ENCODE results near the gene ANAPC16.
"Not testable (repeated sequence)": the region's sequence is repeated elsewhere in the genome, so short reads cannot be mapped to it uniquely, and the experiment has no call there.

ANAPC16 gene

GRCh38 chr10:72263613-72264241, 47.9 kb downstream of the ANAPC16 start:
- DNase-seq (ENCODE audit: low spot score), result no peak

DNA sequence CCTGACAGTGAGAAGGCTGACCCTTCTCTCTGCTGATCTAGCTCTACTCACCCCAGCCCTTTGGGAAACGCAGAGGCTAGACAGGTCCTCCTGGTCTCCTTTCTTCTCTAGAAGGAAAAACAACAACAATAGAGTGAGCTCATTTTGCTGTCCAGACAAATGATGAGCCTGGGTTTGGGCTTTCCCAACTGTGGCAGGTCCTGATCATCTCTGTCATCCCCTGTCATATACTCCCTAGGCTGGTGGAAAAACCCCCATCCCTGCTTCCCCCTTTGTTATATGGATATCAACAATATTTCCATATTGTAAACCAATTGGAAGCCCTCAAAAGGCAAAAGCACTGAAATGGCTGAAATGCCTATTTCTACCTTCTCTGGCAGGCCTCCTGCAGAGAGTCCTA, 48.7 kb downstream of the ANAPC16 start:
- DNase-seq (ENCODE audit: low spot score), result no peak

DNA sequence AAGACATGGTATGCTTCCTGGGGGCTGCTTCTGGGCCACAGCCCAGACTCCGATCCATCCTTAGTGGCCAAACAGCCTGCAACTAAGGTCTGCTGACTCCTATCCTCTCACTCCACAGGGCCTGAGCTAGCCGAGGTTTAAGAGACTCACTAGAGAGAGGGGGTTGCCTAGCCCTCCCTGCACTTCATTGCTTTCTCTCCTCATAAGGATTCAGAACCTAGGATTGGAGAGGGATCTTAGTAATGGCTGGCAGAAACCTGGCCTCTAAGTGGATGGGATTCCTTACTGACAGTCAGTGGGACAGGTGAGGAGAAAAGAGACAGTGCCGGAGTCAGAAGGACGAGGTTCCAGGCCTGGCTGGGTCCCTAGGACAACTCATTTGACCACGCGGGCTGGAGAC, 49.7 kb downstream of the ANAPC16 start:
- no peak for DNase-seq (ENCODE audit: low spot score)

GRCh38 chr10:72265990-72266865, 50.4 kb downstream of the ANAPC16 start:
- DNase-seq (ENCODE audit: low spot score), result no peak

- no peak for DNase-seq (ENCODE audit: low spot score)
Observed at GRCh38 chr10:72267381-72267780, 51.6 kb downstream of the ANAPC16 start.

DNA sequence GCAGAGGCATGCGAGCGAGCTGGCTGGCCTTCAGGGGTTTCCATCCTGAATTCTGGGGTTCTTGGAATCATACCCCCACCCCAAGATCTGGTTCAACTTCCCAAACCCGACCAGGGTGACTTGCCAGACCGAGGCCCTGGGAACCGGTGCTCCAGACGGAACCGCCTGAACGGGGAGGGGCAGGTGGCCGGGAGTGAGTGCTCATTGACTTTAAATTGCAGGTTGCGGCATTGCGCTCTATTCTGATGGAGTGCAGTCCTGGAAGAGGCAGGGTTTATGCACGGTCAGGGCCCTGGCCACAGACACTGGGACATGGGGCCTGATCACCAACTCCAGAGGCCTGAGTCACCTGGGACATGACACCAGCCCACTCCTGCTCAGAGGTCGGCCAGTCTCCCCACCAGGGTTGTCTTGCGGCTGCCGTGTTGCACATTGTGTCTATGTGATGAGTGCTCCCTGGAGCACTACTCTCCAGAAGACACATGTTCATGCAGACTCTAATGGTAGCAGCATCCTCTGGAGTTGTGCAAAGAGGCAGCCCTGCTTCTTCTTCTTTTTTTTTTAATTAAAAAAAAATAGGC, 52.1 kb downstream of the ANAPC16 start:
- DNase-seq (ENCODE audit: low spot score), result peak; percentile 61

- DNase-seq (ENCODE audit: low spot score), result not testable (repeated sequence)
Observed at GRCh38 chr10:72268475-72269200, 52.8 kb downstream of the ANAPC16 start.

DNA sequence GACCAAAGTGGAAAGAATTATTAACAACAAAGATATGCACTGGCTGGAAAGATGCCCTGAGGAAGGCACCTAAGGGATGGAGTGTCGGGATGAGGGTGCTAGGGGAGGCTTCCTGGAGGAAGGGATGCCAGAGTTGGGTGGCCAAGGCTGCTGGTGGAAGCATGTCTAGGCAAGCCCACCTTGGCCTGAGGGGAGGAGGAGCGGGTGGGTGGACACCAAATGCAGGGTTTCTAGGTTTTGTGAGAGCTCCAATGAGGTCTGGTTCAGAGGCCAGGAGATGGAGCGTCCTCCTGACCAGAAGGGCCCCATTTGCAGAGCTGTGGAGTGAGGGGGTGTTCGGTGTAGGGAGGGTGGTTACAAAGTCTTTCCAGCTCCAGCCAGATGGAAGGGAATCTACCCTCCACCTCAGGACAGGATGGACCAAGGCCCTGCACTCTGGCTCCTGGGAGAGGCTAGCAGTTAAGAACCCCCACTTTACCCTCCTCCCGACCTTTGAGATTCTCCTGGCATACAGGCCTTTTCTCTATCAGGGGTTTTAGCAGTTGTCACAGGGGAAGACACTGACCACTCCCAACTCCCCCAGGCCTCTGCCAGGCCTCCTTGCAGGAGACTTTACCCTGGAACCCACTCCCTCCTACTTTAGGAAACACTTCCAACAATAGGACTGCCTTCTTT, 54.9 kb downstream of the ANAPC16 start:
- DNase-seq (ENCODE audit: low spot score), result no peak

GRCh38 chr10:72272689-72273409, 57.0 kb downstream of the ANAPC16 start:
- peak; percentile 92 for DNase-seq (ENCODE audit: low spot score)

- DNase-seq (ENCODE audit: low spot score), result peak; percentile 99
Observed at GRCh38 chr10:72273410-72274212, 57.8 kb downstream of the ANAPC16 start, which contains the start of gene DDIT4. DDIT4 (plus strand) TSS chr10:72273924; CDS start chr10:72274217, 293 bp downstream.

DNA sequence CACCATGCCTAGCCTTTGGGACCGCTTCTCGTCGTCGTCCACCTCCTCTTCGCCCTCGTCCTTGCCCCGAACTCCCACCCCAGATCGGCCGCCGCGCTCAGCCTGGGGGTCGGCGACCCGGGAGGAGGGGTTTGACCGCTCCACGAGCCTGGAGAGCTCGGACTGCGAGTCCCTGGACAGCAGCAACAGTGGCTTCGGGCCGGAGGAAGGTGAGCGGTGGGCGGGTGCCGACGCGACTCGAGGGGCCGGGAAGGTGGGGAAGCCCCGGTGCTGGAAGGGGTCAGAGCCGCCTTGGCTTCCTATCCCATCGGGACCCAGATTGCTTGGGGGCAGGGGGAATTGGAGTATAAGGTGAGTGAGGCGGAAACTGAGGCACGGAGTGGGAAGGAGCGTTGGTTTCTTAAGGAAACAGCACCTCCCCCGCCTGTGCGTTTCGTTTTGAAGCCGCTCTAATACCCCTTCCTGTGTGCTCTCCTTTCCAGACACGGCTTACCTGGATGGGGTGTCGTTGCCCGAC, 58.5 kb downstream of the ANAPC16 start:
- no peak for DNase-seq (ENCODE audit: low spot score)

DNA sequence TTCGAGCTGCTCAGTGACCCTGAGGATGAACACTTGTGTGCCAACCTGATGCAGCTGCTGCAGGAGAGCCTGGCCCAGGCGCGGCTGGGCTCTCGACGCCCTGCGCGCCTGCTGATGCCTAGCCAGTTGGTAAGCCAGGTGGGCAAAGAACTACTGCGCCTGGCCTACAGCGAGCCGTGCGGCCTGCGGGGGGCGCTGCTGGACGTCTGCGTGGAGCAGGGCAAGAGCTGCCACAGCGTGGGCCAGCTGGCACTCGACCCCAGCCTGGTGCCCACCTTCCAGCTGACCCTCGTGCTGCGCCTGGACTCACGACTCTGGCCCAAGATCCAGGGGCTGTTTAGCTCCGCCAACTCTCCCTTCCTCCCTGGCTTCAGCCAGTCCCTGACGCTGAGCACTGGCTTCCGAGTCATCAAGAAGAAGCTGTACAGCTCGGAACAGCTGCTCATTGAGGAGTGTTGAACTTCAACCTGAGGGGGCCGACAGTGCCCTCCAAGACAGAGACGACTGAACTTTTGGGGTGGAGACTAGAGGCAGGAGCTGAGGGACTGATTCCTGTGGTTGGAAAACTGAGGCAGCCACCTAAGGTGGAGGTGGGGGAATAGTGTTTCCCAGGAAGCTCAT, 59.0 kb downstream of the ANAPC16 start:
- no peak for DNase-seq (ENCODE audit: low spot score)

- no peak for DNase-seq (ENCODE audit: low spot score)
Observed at GRCh38 chr10:72275351-72276012, 59.7 kb downstream of the ANAPC16 start.

GRCh38 chr10:72276013-72276387, 60.2 kb downstream of the ANAPC16 start:
- no peak for DNase-seq (ENCODE audit: low spot score)

GRCh38 chr10:72276421-72277339, 60.9 kb downstream of the ANAPC16 start:
- DNase-seq (ENCODE audit: low spot score), result no peak

- no peak for DNase-seq (ENCODE audit: low spot score)
Observed at GRCh38 chr10:72277340-72277995, 61.7 kb downstream of the ANAPC16 start.

- DNase-seq (ENCODE audit: low spot score), result no peak
Observed at GRCh38 chr10:72277996-72278667, 62.3 kb downstream of the ANAPC16 start.
